Measurements from ENCODE around the gene ZNF155.
"Not testable (repeated sequence)": the region's sequence is repeated elsewhere in the genome, so short reads cannot be mapped to it uniquely, and the experiment has no call there.

Gene ZNF155

DNA sequence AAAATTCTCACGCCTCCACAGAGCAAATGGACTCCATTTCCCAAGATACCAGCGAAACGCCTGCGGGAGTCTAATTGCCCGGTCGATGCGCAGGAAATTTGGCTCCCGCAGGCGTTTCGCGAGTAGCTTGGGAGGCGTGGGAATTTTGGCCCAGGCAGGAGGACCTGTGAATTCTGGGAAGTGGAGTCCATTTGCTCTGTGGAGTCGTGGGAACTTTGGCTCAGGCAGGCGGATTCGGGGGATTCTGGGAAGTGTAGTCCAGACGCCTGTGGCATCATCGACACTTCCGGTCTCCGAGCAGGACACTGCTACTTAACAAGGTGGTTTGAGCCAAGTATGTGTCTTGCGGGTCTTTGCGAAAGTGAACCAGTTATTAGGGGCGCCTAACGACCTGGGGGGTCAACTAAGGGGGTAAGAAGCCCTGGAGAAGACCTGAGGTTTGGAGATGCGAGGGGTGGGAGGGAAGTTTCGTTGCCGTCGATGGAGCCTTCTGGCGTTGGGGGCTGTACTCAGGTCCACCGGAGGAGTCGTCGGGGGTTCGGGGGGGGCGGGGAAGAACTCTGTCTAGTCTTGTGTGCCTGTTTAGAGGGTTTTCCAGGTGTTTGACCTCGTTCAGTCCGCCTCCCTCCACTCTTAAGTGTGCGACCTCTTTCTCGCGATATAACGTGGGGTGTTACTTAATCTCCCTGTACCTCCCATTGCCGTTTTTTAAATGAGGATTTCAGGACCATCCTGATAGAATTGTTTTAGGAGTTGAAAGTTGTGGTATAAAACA lies at the start of gene ZNF155:
Gene ZNF155, plus strand, starts transcription at position 277 of the 775 bp plus-strand sequence. CDS start 4,356 bp downstream, outside the sequence.
- H3K9me3 ChIP-seq (ENCODE audit: low read length) = no peaks in the 10 kb centered on the region
- H3K27me3 ChIP-seq (ENCODE audit: insufficient read depth, low read length) = no peaks in the 10 kb centered on the region
- H2AFZ ChIP-seq (ENCODE audit: low read depth, low read length) = peak within 1 kb of the TSS; percentile 36
- peaks cover 2% of the 10 kb centered on the region for H3K36me3 ChIP-seq (ENCODE audit: insufficient read depth, low read length)
- H3K4me3 ChIP-seq (ENCODE audit: low read length) = peak within 1 kb of the TSS; percentile 80
- H3K4me1 ChIP-seq (ENCODE audit: insufficient read depth, low read length) = peaks cover 4% of the 10 kb centered on the region

GRCh38 chr19:43934985-43935708 lies 48.8 kb upstream of the ZNF155 start, which contains the start of gene ZNF45:
TSS of gene ZNF45 (minus strand) at chr19:43935282. CDS start at chr19:43922185, 13,097 bp downstream.
- no peaks in the 10 kb centered on the region for H3K9me3 ChIP-seq (ENCODE audit: low read length)
- H2AFZ ChIP-seq (ENCODE audit: low read depth, low read length) = peak within 1 kb of the TSS; percentile 99
- peak within 1 kb of the TSS; percentile 81 for H3K4me3 ChIP-seq (ENCODE audit: low read length)
- H3K4me1 ChIP-seq (ENCODE audit: insufficient read depth, low read length) = peaks cover 13% of the 10 kb centered on the region
- H3K36me3 ChIP-seq (ENCODE audit: insufficient read depth, low read length) = peaks cover 25% of the 10 kb centered on the region
- no peaks in the 10 kb centered on the region for H3K27me3 ChIP-seq (ENCODE audit: insufficient read depth, low read length)

DNA sequence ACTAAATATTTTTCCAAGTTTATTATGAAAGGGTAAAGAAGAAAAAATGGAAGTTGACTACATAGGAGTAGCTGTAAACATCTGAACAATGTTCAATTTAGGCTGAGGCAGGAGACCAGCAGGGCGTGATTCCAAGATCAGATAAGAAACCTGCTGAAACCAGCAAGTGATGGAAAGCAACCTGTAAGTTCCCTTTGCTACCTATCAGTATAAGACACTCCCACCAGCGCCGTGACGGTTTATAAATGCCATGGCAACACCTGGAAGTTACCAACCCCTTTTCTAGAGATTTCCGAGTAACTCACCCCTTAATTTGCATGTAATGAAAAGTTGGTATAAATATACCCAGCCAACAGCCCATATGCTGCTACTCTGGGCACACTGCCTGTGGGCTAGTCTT lies 47.8 kb upstream of the ZNF155 start:
- Histone ChIP-seq H3K4me3 (ENCODE audit: low read length) (no peak overlapping the region), H2AFZ (ENCODE audit: low read depth, low read length) (peak overlapping the region; percentile 99), H3K4me1 (ENCODE audit: insufficient read depth, low read length) (peaks cover 13% of the 10 kb centered on the region), H3K27me3 (ENCODE audit: insufficient read depth, low read length) (no peaks in the 10 kb centered on the region), H3K36me3 (ENCODE audit: insufficient read depth, low read length) (peaks cover 19% of the 10 kb centered on the region), H3K9me3 (ENCODE audit: low read length) (no peaks in the 10 kb centered on the region)

DNA sequence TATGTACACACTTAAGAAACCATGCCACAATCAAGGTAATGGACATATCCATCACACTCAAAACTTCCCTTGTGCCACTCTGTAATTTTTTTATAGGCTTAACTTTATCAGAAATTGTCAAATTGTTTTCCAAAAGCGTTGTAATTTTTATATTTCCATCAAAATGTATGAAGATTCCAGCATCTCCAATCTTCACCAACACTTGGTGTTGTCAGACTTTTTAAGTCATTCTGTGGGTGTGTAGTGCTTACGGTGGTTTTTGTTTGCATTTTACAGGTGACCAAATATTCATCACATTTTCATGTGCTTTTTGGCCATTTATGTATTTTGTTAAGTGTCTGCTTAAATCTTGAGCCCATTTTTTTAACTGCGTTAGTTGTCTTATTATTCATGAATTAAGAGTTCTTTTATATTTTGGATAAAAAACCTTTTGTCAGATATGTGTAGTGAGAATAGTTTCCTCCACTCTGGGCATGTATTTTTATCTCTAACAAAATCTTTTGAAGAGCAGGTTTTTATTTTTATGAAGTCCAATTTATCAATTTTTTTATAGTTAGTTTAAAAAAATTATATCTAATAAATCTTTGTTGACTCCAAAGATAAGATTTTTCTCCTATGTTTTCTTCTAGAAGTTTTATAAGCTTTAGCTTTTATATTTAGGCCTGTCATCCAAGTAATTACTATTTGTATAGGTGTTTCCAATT lies 44.3 kb upstream of the ZNF155 start:
- peaks cover 4% of the 10 kb centered on the region for H3K4me1 ChIP-seq (ENCODE audit: insufficient read depth, low read length)
- no peak overlapping the region for H2AFZ ChIP-seq (ENCODE audit: low read depth, low read length)
- no peaks in the 10 kb centered on the region for H3K36me3 ChIP-seq (ENCODE audit: insufficient read depth, low read length)
- H3K9me3 ChIP-seq (ENCODE audit: low read length) = no peaks in the 10 kb centered on the region
- H3K27me3 ChIP-seq (ENCODE audit: insufficient read depth, low read length) = no peaks in the 10 kb centered on the region
- no peak overlapping the region for H3K4me3 ChIP-seq (ENCODE audit: low read length)

DNA sequence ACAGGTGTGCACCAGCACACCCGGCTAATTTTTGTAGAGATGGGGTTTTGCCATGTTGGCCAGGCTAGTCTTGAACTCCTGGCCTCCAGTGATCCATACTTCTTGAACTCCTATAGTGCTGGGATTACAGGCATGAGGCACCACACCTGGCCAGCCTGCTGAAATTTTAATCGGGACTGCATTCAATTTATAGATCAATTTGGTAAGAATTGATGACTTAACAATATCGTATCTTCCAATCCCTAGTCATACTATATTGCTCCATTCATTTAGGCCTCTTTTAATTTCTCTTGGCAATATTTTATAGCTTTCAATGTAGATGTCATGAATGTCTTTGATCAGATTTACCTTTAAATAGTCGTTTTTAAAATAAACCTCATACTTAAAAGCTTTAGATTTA lies 43.3 kb upstream of the ZNF155 start:
- no peak overlapping the region for H2AFZ ChIP-seq (ENCODE audit: low read depth, low read length)
- no peaks in the 10 kb centered on the region for H3K36me3 ChIP-seq (ENCODE audit: insufficient read depth, low read length)
- no peak overlapping the region for H3K4me3 ChIP-seq (ENCODE audit: low read length)
- H3K4me1 ChIP-seq (ENCODE audit: insufficient read depth, low read length) = peaks cover 1% of the 10 kb centered on the region
- H3K27me3 ChIP-seq (ENCODE audit: insufficient read depth, low read length) = no peaks in the 10 kb centered on the region
- H3K9me3 ChIP-seq (ENCODE audit: low read length) = no peaks in the 10 kb centered on the region

GRCh38 chr19:43941209-43941608 lies 42.8 kb upstream of the ZNF155 start:
- H3K36me3 ChIP-seq (ENCODE audit: insufficient read depth, low read length) = no peaks in the 10 kb centered on the region
- H3K9me3 ChIP-seq (ENCODE audit: low read length) = no peaks in the 10 kb centered on the region
- no peak overlapping the region for H2AFZ ChIP-seq (ENCODE audit: low read depth, low read length)
- H3K4me1 ChIP-seq (ENCODE audit: insufficient read depth, low read length) = no peaks in the 10 kb centered on the region
- H3K27me3 ChIP-seq (ENCODE audit: insufficient read depth, low read length) = no peaks in the 10 kb centered on the region
- H3K4me3 ChIP-seq (ENCODE audit: low read length) = no peak overlapping the region

DNA sequence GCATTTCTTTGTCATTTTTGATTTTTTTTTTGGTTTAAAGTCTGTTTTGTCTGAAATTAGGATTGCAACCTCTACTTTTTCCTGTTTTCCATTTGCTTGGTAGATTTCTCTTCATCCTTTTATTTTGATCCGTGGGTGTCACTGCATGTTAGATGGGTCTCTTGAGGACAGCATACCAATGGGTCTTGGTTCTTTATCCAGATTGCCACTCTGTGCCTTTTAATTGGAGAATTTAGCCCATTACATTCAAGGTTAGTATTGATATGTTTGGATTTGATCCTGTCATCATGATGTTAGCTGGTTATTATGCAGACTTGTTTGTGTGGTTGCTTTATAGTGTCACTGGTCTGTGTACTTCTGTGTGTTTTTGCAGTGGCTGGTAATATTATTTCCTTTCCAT lies 36.6 kb upstream of the ZNF155 start:
- not testable (repeated sequence) for H2AFZ ChIP-seq (ENCODE audit: low read depth, low read length); H3K4me1 ChIP-seq (ENCODE audit: insufficient read depth, low read length); H3K4me3 ChIP-seq (ENCODE audit: low read length); H3K36me3 ChIP-seq (ENCODE audit: insufficient read depth, low read length); H3K27me3 ChIP-seq (ENCODE audit: insufficient read depth, low read length)
- H3K9me3 ChIP-seq (ENCODE audit: low read length) = peaks cover 15% of the 10 kb centered on the region

DNA sequence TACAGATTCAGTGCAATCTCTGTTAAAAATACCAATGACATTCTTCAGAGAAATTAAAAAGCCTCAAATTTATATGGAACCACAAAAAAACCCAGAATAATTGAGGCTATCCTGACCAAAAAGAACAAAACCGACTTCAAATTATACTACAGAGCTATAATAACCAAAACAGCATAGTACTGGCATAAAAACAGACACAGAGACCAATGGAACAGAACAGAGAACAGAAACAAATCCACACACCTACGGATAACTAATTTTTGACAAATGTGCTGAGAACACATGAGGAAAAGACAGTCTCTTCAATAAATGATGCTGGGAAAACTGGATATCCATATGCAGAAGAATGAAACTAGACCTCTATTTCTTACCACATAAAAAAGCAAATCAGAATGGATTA lies 34.2 kb upstream of the ZNF155 start:
- H3K9me3 ChIP-seq (ENCODE audit: low read length) = peaks cover 22% of the 10 kb centered on the region
- H3K4me1 ChIP-seq (ENCODE audit: insufficient read depth, low read length); H3K4me3 ChIP-seq (ENCODE audit: low read length); H3K36me3 ChIP-seq (ENCODE audit: insufficient read depth, low read length); H3K27me3 ChIP-seq (ENCODE audit: insufficient read depth, low read length); H2AFZ ChIP-seq (ENCODE audit: low read depth, low read length): not testable (repeated sequence)

DNA sequence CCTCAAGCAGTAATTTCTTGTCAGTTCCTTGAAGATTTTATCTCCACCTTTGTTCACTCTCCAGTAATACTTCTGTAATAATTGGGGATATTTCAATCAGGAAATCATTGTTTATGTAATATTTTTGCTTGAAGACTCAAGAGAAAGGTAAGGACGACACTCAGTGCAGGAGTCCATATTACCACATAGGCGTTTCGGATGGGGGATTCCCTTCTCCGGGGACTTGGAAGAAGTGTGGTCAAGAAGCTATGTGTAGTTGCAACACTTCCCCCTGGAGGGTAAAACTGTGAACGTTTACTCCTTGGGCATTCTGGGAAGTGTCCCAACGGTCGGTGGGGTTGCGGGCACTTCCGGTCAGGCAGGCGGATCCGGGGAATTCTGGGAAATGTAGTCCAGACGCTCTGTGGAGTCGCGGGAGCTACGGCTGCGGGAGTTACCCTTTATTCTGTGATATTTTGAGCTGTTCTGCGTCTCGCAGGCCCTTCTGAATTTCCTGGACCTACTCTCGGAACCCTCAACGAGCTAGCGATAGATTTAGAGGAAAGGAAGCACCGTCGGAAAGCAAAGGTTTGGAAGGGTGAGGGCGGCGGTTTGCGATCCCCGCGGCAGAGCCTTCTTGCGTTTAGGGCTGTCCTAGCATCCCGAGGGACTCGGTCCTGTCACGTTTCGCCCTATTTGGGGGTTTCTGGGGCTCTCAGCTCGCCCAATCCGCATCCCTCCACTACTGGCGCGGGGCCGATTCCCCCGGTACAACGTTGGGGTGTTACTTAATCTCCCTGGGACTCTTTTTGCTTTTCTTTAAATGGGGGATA lies 32.9 kb upstream of the ZNF155 start, which contains the start of gene ZNF221:
Gene ZNF221, plus strand, starts transcription at position 395 of the 812 bp plus-strand sequence. CDS start 11,499 bp downstream, outside the sequence.
- Histone ChIP-seq H3K4me1 (ENCODE audit: insufficient read depth, low read length) (peaks cover 4% of the 10 kb centered on the region), H3K27me3 (ENCODE audit: insufficient read depth, low read length) (no peaks in the 10 kb centered on the region), H3K4me3 (ENCODE audit: low read length) (peak within 1 kb of the TSS; percentile 61), H3K9me3 (ENCODE audit: low read length) (peaks cover 31% of the 10 kb centered on the region), H2AFZ (ENCODE audit: low read depth, low read length) (peak within 1 kb of the TSS; percentile 84), H3K36me3 (ENCODE audit: insufficient read depth, low read length) (peaks cover 12% of the 10 kb centered on the region)

DNA sequence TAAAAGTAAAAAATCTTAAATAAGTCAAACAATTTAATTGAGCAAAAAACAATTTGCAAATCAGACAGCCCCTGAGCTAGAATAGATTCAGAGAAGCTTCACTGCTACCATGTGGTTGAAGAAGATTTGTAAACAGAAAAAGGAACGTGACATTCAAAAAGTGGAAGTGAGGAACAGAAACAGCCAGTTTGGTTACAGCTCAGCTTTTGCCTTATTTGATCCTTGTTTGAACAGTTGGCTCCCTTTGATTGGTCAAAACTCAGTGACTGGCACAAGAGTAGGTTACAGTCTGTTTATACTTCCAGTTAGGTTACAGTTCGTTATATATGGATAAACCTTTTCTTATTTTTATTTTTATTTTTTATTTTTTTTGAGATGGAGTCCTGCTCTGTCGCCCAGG lies 27.2 kb upstream of the ZNF155 start:
- H3K36me3 ChIP-seq (ENCODE audit: insufficient read depth, low read length) = peaks cover 25% of the 10 kb centered on the region
- peaks cover 4% of the 10 kb centered on the region for H3K4me1 ChIP-seq (ENCODE audit: insufficient read depth, low read length)
- no peaks in the 10 kb centered on the region for H3K27me3 ChIP-seq (ENCODE audit: insufficient read depth, low read length)
- H2AFZ ChIP-seq (ENCODE audit: low read depth, low read length) = no peak overlapping the region
- no peak overlapping the region for H3K4me3 ChIP-seq (ENCODE audit: low read length)
- H3K9me3 ChIP-seq (ENCODE audit: low read length) = peaks cover 44% of the 10 kb centered on the region

DNA sequence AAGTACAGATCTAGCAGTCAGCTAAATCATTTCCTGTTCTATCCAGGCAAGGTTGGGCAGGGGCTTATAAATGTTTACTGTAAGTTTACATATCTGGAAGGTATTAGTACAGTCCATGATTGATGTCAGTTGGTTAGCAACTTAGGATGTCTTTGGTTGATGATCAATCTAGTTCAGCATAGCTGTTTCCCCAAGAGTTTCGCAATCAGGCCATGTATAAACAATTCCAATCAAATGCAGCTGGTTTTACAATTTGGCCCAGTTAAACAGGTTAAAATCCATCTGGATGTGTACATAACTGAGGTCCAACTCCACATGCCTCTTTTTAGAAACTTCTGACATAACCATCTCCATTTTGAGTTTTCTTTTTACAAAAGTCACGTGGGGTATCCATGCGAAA lies 26.1 kb upstream of the ZNF155 start:
- Histone ChIP-seq H3K27me3 (ENCODE audit: insufficient read depth, low read length) (no peaks in the 10 kb centered on the region), H3K36me3 (ENCODE audit: insufficient read depth, low read length) (peaks cover 32% of the 10 kb centered on the region), H3K9me3 (ENCODE audit: low read length) (peaks cover 43% of the 10 kb centered on the region)

DNA sequence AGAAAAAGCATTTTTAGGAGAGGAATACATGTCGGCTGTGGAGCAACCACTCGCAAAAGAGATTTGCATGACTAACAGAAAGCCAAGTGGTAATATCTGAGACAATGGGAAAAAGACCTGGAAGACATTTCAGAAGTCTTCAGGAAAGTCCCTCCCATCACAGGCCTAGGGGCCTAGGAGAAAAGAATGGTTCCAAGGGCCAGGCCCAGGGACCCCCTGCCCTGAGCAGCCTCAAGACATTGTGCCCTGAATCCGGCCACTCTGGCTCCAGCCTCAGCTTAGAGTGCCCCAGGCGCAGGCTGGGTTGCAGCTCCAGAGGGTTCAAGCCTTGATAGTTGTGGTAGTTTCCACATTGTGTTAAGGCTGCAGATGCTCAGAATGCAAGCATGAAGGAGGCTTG lies 23.6 kb upstream of the ZNF155 start:
- H3K9me3 ChIP-seq (ENCODE audit: low read length) = peaks cover 53% of the 10 kb centered on the region
- no peaks in the 10 kb centered on the region for H3K4me1 ChIP-seq (ENCODE audit: insufficient read depth, low read length)
- no peak overlapping the region for H3K4me3 ChIP-seq (ENCODE audit: low read length)
- H3K36me3 ChIP-seq (ENCODE audit: insufficient read depth, low read length) = peaks cover 41% of the 10 kb centered on the region
- no peak overlapping the region for H2AFZ ChIP-seq (ENCODE audit: low read depth, low read length)
- H3K27me3 ChIP-seq (ENCODE audit: insufficient read depth, low read length) = no peaks in the 10 kb centered on the region

More for the DNA sequence above, 26.1 kb upstream of the ZNF155 start:
- Histone ChIP-seq H3K4me1 (ENCODE audit: insufficient read depth, low read length) (no peaks in the 10 kb centered on the region), H3K4me3 (ENCODE audit: low read length) (no peak overlapping the region), H2AFZ (ENCODE audit: low read depth, low read length) (no peak overlapping the region)

Data from neuron (in vitro differentiated cells).